GM12874 (cell line): ENCODE data around the gene LRRC7.

Source experiments
- CTCF ChIP-seq: IDR thresholded peaks from 2 replicates; pipeline ENCODE4 v1.5.1; 2011; ENCODE audit warnings: low read depth, mild to moderate bottlenecking, control low read depth, low read length, moderate library complexity; ENCODE audit not compliant: insufficient read depth

The LRRC7 gene

GRCh38 chr1:70024272-70024671, 456.6 kb downstream of the LRRC7 start:
- TF ChIP-seq CTCF = no peak

- no peak for TF ChIP-seq CTCF
Measured at GRCh38 chr1:70025052-70025451, 457.3 kb downstream of the LRRC7 start.

- TF ChIP-seq CTCF = no peak
Measured at GRCh38 chr1:70025846-70026245, 458.1 kb downstream of the LRRC7 start.

GRCh38 chr1:70033266-70033873, 465.6 kb downstream of the LRRC7 start:
- no peak for TF ChIP-seq CTCF

GRCh38 chr1:70033936-70034335, 466.2 kb downstream of the LRRC7 start:
- TF ChIP-seq CTCF = no peak

- TF ChIP-seq CTCF = no peak
Measured at GRCh38 chr1:70034403-70034802, 466.7 kb downstream of the LRRC7 start.

GRCh38 chr1:70038025-70038424, 470.3 kb downstream of the LRRC7 start:
- no peak for TF ChIP-seq CTCF
